ENCODE results near the gene DAO.
A peak's percentile ranks its signal among the peaks of the same experiment; 100 is the strongest.

Gene DAO

GRCh38 chr12:108856170-108856427 lies 23.8 kb upstream of the DAO start:
- H3K4me2 ChIP-seq (ENCODE audit: insufficient read depth, low read length), result peak overlapping the region; percentile 99
- peaks cover 7% of the 10 kb centered on the region; the same call in 1 of the 2 replicates for H4K20me1 ChIP-seq (ENCODE audit: insufficient read depth, low read length)
- H3K9ac ChIP-seq (ENCODE audit: low read depth, low read length), result peak overlapping the region; percentile 82
- DNase-seq (no peak), ATAC-seq (ENCODE audit: insufficient read depth, low read depth) (no peak)
- H3K9me3 ChIP-seq (ENCODE audit: insufficient read depth, low read length, severe bottlenecking), result no peaks in the 10 kb centered on the region
- peaks cover 7% of the 10 kb centered on the region for H3K36me3 ChIP-seq (ENCODE audit: insufficient read depth, low read length)
- peaks cover 39% of the 10 kb centered on the region for H3K79me2 ChIP-seq (ENCODE audit: insufficient read depth, low read length)
- no peak overlapping the region for H2AFZ ChIP-seq (ENCODE audit: low read depth, low read length)
- H3K4me3 ChIP-seq (ENCODE audit: low read depth in 1 of 2, low read length in 2 of 2), result peak overlapping the region in 1 of 2 experiments; percentile 98; a peak in 3 of 4 replicates
- peak overlapping the region; percentile 73; the same call in 1 of the 2 replicates for H3K27ac ChIP-seq (ENCODE audit: low read length)
- peaks cover 33% of the 10 kb centered on the region for H3K4me1 ChIP-seq (ENCODE audit: insufficient read depth, low read length)
- no peak for TF ChIP-seq EZH2 (IDR thresholded peaks at IDR 0.05; ENCODE audit: borderline replicate concordance, low read depth, low read length, severe bottlenecking)
- TF ChIP-seq CTCF (IDR thresholded peaks at IDR 0.05; ENCODE audit: borderline replicate concordance, extremely low read depth, low read length, poor library complexity, severe bottlenecking), result no peak
- peaks cover 5% of the 10 kb centered on the region for H3K27me3 ChIP-seq (ENCODE audit: insufficient read depth, low read length, poor library complexity)

- H3K27me3 ChIP-seq (ENCODE audit: insufficient read depth, low read length, poor library complexity), result peaks cover 5% of the 10 kb centered on the region
- DNase-seq, result peak; percentile 31
- H3K4me3 ChIP-seq (ENCODE audit: low read depth in 1 of 2, low read length in 2 of 2), result peak overlapping the region; percentile 59 to 98; a peak in 3 of 4 replicates
- peak overlapping the region; percentile 73 for H3K27ac ChIP-seq (ENCODE audit: low read length)
- peaks cover 39% of the 10 kb centered on the region for H3K79me2 ChIP-seq (ENCODE audit: insufficient read depth, low read length)
- TF ChIP-seq EZH2 (IDR thresholded peaks at IDR 0.05; ENCODE audit: borderline replicate concordance, low read depth, low read length, severe bottlenecking), result no peak
- TF ChIP-seq CTCF (IDR thresholded peaks at IDR 0.05; ENCODE audit: borderline replicate concordance, extremely low read depth, low read length, poor library complexity, severe bottlenecking), result no peak
- peaks cover 7% of the 10 kb centered on the region; the same call in 1 of the 2 replicates for H4K20me1 ChIP-seq (ENCODE audit: insufficient read depth, low read length)
- H2AFZ ChIP-seq (ENCODE audit: low read depth, low read length), result peak overlapping the region; percentile 74
- ATAC-seq (ENCODE audit: insufficient read depth, low read depth), result peak; percentile 36
- peak overlapping the region; percentile 99 for H3K4me2 ChIP-seq (ENCODE audit: insufficient read depth, low read length)
- peak overlapping the region; percentile 82 for H3K9ac ChIP-seq (ENCODE audit: low read depth, low read length)
- peaks cover 7% of the 10 kb centered on the region for H3K36me3 ChIP-seq (ENCODE audit: insufficient read depth, low read length)
- peaks cover 33% of the 10 kb centered on the region for H3K4me1 ChIP-seq (ENCODE audit: insufficient read depth, low read length)
- H3K9me3 ChIP-seq (ENCODE audit: insufficient read depth, low read length, severe bottlenecking), result no peaks in the 10 kb centered on the region
Measured at GRCh38 chr12:108856428-108857157, 23.3 kb upstream of the DAO start.

GRCh38 chr12:108857158-108857407 lies 22.8 kb upstream of the DAO start:
- Histone ChIP-seq H3K36me3 (ENCODE audit: insufficient read depth, low read length) (peaks cover 7% of the 10 kb centered on the region), H3K27ac (ENCODE audit: low read length) (peak overlapping the region; percentile 73), H3K9ac (ENCODE audit: low read depth, low read length) (peak overlapping the region; percentile 82), H3K4me1 (ENCODE audit: insufficient read depth, low read length) (peaks cover 33% of the 10 kb centered on the region), H2AFZ (ENCODE audit: low read depth, low read length) (peak overlapping the region; percentile 74), H3K79me2 (ENCODE audit: insufficient read depth, low read length) (peaks cover 39% of the 10 kb centered on the region), H3K27me3 (ENCODE audit: insufficient read depth, low read length, poor library complexity) (peaks cover 5% of the 10 kb centered on the region), H4K20me1 (ENCODE audit: insufficient read depth, low read length) (peaks cover 7% of the 10 kb centered on the region; the same call in 1 of the 2 replicates), H3K9me3 (ENCODE audit: insufficient read depth, low read length, severe bottlenecking) (no peaks in the 10 kb centered on the region), H3K4me2 (ENCODE audit: insufficient read depth, low read length) (peak overlapping the region; percentile 99), H3K4me3 (ENCODE audit: low read depth in 1 of 2, low read length in 2 of 2) (peak overlapping the region; percentile 59 to 98; a peak in 3 of 4 replicates)
- DNase-seq (no peak), ATAC-seq (ENCODE audit: insufficient read depth, low read depth) (no peak; the same call in 1 of the 3 replicates)
- no peak for TF ChIP-seq CTCF (IDR thresholded peaks at IDR 0.05; ENCODE audit: borderline replicate concordance, extremely low read depth, low read length, poor library complexity, severe bottlenecking)
- no peak for TF ChIP-seq EZH2 (IDR thresholded peaks at IDR 0.05; ENCODE audit: borderline replicate concordance, low read depth, low read length, severe bottlenecking)

Data from DND-41 (cell line).